GM21825 (cell line): ENCODE measurements around the gene THSD4.
"Not testable (repeated sequence)": the region's sequence is repeated elsewhere in the genome, so short reads cannot be mapped to it uniquely, and the experiment has no call there.

Experiments
- ATAC-seq: cut with Tn5 transposase; IDR thresholded peaks from one replicate; pipeline ENCODE4 v1.9.1; 2021; ENCODE audit warnings: mild to moderate bottlenecking, moderate library complexity; ENCODE audit not compliant: unreplicated experiment

Gene THSD4

GRCh38 chr15:71411538-71412482 is 296.5 kb downstream of the THSD4 start:
- no peak for ATAC-seq

DNA sequence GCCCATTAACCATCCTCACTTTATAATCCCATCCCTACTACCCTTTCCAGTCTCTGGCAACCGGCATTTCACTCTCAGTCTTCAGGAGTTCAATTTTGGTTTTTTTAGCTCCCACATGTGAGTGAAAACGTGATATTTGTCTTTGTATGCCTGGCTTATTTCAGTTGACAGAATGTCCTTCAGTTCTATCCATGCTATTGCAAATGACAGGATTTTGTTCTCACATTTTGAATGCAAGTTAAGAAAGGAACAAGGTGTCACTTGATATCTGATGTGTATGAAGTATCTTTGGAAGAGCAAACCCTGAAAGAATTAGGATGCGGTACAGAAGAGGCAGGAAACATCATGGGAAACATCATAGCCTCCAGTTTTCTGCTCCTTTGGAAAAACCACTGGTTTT is 298.1 kb downstream of the THSD4 start:
- no peak for ATAC-seq

GRCh38 chr15:71414853-71415252 is 299.6 kb downstream of the THSD4 start:
- ATAC-seq = no peak

GRCh38 chr15:71422530-71423259 is 307.4 kb downstream of the THSD4 start:
- ATAC-seq = no peak

DNA sequence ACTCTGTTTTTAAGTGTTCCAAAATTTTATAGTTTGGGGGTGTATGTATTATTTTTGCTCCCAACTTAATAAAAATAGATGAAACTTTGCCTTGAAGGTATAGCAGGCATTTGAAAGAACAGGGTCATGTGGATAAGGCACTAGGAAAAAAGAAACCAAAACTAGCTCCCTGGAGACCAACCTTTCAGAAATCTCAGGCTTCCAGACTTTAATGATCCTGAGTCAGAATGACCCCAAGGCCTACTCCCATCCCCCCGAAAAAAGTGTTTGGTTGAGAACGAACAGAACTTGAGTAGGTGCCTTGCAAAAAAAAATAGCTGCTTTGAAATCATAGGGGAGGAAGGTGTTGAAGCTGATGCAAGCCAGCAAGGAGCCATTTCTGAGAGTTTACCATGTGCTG is 309.5 kb downstream of the THSD4 start:
- no peak for ATAC-seq

- no peak for ATAC-seq
These were observed 310.1 kb downstream of the THSD4 start for GRCh38 chr15:71425388-71425787.

DNA sequence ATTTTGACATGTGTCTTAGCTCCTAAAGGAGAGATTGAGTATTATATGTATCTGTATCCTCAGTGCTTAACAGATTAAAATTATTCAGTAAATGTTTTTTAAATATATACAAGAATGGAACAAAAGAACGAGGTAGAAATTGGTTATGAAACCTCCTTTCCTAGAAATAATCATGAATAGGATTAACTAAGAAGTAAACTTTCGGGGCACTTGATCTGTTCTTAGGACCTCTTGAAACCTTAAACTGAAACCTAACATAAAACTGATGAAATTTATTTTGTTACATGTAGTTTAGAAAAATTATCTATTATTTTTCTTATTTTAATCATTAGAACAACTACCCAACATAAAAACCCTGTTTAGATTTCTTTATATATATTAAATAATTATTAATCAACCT is 311.5 kb downstream of the THSD4 start:
- ATAC-seq = no peak

GRCh38 chr15:71430782-71431181 is 315.5 kb downstream of the THSD4 start:
- no peak for ATAC-seq

- no peak for ATAC-seq
These were observed 316.4 kb downstream of the THSD4 start for GRCh38 chr15:71431343-71432336.

DNA sequence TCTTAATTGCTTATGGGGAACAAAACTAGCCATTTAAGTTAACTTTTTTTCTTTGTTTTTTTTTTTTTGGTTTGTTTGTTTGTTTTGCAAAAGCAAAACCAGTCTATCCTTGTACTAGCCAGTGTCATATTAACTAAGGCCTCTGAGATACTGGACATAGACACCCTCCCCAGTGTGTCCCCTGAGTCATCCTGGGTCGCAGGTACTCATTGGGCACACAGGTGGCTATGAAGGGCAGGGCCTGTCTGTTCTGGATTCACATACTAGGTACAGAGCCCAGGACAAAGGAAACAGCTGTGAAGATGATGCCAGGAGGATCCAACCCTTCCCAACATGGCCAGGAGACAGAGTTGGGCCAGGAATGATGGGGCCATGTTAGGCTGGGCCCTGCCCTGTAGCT is 318.1 kb downstream of the THSD4 start:
- ATAC-seq = no peak

GRCh38 chr15:71434774-71435173 is 319.5 kb downstream of the THSD4 start:
- no peak for ATAC-seq

DNA sequence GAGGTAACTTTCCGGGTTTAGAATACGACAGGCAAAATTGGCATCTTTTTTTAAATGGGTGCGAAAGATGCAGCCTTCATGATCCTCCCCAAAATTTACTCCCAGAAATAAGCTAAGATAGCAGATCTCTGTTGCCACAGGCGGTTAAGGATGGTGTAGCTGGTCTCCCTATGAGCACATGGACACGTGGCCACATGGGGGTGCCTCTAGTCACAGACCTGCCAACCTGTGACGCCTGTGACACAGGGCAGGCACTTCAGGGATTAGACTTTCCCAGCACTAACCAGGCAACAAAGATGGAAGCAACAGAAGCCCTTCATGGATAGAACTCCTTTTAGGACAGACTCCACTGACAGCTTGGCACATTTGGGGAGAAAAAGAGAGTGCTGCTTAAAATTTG is 320.3 kb downstream of the THSD4 start:
- ATAC-seq = no peak

- no peak for ATAC-seq
These were observed 321.6 kb downstream of the THSD4 start for GRCh38 chr15:71436854-71437253.

GRCh38 chr15:71437404-71437803 is 322.1 kb downstream of the THSD4 start:
- no peak for ATAC-seq

- ATAC-seq = no peak
These were observed 322.6 kb downstream of the THSD4 start for GRCh38 chr15:71437919-71438318.

- not testable (repeated sequence) for ATAC-seq
These were observed 324.2 kb downstream of the THSD4 start for GRCh38 chr15:71439478-71439877.

DNA sequence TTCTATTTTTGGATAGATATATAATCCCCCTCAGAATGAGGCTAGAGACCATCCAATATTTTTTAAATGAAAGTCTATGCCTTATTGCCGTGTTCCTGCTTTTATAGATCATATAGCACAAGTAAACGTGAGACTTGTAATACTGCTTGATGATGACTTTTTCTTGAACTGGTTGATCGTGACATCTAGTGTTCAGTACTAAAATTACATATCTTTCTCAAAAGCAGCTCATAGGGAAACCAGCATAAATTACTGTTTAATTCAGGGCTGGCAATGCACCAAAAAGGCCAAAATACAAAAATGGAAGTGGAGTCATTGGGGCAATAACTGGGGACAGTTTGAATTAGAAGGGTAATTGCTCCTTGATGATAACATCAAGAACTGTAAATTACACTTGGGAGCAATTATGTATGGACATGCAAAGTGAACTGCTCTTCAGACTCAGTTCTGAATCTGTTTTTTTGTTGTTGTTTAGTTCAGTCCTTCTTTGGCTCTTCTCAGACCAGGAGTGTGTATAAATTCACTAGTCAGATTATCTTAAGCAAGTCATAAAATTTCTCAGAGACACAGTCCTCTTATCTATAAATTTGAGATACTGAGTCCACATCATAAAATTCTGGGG is 325.3 kb downstream of the THSD4 start:
- no peak for ATAC-seq

GRCh38 chr15:71443538-71443937 is 328.3 kb downstream of the THSD4 start:
- no peak for ATAC-seq

DNA sequence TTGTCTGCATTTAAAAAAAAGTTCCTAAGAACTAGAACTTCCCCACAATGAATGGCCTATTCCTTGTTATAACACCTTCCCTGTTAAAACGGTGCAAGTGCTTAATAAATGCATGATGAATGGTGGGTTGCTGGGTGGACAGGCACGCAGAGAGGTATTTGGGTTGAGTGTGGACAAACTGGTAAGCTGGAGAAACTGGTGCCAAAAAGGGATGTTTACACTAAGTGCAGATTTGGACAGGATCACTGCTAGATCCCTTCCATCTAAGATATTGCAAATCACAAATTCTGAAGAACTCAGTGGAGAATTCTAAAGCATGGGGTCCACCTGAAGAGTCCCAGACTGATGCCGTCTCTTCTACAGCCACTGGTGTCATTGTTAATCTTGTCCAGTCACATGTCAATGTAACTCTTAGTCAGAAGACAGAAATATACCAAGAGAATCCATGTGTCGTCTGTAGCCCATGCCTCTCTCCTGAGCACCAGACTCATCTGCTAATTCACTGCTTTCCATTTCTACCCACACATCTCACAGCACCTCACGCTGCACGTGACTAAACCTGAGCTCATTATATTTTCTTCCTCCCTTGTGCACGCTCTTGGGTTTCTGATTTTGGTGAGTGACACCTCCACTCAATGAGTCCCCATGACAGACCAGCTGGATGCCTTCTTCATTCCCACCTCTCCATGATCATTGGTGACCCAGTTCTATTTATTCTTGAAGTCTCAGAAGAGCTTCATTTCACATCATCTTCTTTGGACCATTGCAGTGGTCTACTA is 328.9 kb downstream of the THSD4 start:
- ATAC-seq = no peak
